ENCODE data around the gene SIX6.

- TF ChIP-seq, protein P1, sequence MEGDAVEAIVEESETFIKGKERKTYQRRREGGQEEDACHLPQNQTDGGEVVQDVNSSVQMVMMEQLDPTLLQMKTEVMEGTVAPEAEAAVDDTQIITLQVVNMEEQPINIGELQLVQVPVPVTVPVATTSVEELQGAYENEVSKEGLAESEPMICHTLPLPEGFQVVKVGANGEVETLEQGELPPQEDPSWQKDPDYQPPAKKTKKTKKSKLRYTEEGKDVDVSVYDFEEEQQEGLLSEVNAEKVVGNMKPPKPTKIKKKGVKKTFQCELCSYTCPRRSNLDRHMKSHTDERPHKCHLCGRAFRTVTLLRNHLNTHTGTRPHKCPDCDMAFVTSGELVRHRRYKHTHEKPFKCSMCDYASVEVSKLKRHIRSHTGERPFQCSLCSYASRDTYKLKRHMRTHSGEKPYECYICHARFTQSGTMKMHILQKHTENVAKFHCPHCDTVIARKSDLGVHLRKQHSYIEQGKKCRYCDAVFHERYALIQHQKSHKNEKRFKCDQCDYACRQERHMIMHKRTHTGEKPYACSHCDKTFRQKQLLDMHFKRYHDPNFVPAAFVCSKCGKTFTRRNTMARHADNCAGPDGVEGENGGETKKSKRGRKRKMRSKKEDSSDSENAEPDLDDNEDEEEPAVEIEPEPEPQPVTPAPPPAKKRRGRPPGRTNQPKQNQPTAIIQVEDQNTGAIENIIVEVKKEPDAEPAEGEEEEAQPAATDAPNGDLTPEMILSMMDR (IDR thresholded peaks at IDR 0.05; ENCODE audit: low read length), result no peak
- TF ChIP-seq EZH2phosphoT487 (IDR thresholded peaks at IDR 0.05; ENCODE audit: low read length), result no peak
- no peak for TF ChIP-seq EZH2 (optimal IDR thresholded peaks at IDR 0.05; ENCODE audit: low read depth, low read length)
These were observed 611 bp upstream of the SIX6 start for GRCh38 chr14:60508363-60508706.

Measured in MM.1S (cell line).